ENCODE measurements around the gene HMSD.

Gene HMSD

DNA sequence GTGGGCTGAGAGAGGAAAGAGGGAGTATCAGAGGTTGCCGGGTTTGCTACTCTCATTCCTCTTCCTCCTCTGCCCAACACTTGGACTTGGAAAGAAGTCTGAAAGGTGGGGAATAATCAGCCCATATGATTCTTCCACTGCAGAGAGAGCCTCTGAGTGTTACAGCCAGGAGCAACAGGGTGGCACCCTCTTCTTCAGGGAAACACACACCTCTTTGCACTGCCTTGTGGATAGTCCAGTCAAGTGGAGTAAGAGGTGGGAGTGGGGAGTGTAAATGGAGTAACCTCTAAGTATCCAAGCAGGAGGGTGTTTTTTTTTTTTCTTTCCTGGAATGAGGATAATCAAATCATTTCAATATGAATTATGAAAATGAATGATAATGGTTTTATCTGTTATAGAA lies 11.8 kb downstream of the HMSD start:
- no peak for DNase-seq

DNA sequence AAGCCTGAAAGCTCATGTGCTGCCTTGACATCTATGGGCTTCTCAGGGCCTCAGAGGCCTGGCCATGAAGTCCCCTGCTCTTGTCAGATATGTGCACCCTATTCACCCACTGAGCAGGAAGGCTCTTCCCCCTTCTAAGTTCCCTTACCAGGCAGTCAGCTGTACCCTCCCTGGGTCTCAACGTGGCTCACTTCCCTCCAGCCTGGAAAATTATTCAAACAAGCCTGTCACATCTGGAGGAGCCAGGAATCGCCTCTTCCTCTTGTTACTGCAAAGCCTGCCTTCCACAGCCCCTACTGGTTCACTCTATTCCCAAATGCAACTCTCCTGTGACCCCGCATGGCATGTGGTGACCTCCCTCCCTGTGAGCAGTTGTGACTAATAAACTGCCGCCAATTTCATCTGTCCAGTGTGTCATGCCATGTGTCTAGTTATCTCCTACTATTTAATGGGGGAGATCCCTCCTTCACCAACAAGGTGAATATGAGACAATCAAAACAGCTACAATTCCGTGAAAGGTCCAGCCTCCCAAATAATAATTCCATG lies 12.4 kb downstream of the HMSD start:
- no peak for DNase-seq

DNA sequence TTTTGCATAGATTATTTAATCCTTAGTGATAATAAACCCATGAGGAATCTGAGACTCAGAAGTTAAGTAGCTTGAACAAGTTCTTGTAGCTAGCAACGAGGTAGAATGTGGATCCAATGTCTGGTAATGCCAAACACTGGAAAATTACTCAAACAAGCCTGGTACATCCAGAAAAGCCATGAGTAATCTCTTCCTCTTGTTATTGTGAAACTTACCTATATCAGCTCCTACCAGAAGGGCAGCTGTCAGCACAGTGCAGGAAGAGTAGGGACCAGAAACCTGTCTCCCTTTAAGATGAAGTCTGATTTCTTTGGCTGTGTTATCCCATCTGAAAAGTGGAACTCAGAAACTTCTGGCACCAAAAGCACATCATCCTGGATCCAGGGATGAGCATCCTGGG lies 13.0 kb downstream of the HMSD start:
- DNase-seq, result no peak

DNA sequence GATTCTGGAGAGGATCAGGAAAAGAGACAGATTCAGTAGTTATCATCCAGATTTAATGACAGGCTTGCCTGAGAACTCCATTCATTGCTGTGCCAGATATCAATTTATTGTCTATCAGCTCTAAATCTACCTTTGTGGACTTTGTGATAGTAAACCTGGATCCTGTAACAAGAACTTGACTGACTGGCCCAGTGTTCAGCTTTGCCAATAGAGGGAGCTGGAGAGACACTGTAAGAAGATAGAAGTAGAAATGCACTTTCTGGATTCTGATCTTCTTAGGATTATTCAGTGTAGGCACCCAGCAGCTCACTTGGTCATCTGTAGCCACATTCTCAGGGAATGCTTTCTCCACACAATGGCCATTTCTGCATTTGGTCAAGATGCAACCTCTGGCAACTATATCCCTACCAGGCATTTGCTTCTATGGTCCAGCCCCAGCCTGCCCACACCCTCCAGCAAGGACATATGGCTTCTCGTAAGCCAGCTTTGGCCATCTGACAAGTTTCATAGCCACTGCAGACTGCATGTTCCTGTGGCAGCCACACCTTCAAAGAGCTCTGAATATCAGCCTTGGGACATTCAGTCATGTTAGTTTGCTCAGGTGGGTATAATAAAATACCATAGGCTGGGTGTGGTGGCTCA lies 14.6 kb downstream of the HMSD start:
- no peak for DNase-seq

DNA sequence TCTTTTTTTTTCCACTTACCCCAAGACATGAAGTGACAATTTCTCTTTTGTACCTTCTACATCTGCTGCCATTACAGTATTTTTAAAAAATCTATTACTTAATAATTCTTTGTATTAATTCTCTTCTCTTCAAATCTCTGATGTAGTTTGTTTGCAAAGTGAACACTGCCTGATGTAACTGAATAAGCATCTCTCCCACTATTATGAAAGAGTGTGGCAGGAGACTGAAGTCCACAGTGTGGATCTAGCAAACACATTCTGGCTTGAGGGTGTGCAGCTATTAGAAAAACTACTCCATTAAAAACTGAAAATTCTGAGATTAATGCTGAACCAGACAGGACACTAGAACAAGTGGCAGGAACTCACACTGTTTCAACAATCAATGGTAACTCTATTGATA lies 15.8 kb downstream of the HMSD start:
- DNase-seq, result no peak

- DNase-seq, result no peak
These were observed 16.7 kb downstream of the HMSD start for GRCh38 chr18:63965716-63966330.

DNA sequence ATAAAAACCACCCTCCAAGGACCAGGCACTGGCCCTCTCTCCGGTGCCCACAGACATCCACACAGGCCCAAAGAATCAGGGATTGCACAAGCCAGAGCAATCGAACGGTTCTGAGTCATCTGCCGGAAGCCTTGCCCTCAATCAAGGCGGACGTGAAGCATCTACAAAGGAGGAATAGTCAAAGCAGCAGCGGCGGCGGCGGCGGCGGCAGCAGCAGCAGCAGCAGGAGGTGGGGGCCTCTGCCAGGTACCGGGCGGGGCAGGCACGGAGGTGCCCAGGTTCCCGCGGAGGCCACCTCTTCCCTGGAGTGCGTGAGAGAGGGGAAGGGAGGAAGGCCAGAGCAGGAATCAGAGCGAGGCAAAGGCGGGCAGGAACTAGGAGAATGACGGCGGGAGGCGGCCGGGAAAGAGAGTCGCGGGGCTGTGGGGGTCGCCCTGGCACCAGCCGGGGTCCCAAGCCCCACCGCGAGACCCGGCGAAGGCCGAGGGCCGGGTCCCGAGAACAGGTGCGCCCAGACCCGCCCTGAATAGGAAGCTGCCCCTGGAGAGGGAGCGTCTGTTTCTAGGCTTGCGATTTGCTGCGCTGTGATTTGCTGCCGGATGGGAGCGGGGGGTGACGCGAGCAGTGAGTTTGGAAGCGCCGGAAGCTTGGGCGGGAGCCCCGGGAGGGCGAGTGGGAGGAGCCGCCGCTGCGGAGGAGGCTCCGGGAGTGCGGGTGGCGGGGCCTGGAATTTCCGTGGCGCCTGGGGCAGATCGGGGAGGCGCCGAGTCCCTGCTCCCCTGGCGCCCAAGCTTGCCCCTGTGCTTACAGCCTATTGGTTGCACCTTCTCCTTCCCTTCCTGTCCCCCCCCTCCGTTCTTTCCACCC lies 21.1 kb downstream of the HMSD start, which contains the start of gene SERPINB8:
TSS of gene SERPINB8 (plus strand) at position 140 of the 867 bp plus-strand sequence. CDS start 8,228 bp downstream, outside the sequence.
- peak; percentile 87 for DNase-seq

- DNase-seq, result no peak
These were observed 21.7 kb downstream of the HMSD start for GRCh38 chr18:63970809-63971205.

- DNase-seq, result no peak
These were observed 22.4 kb downstream of the HMSD start for GRCh38 chr18:63971320-63972001.

- no peak for DNase-seq
These were observed 22.9 kb downstream of the HMSD start for GRCh38 chr18:63972002-63972376.

GRCh38 chr18:63974991-63975390 lies 25.9 kb downstream of the HMSD start:
- DNase-seq, result no peak

DNA sequence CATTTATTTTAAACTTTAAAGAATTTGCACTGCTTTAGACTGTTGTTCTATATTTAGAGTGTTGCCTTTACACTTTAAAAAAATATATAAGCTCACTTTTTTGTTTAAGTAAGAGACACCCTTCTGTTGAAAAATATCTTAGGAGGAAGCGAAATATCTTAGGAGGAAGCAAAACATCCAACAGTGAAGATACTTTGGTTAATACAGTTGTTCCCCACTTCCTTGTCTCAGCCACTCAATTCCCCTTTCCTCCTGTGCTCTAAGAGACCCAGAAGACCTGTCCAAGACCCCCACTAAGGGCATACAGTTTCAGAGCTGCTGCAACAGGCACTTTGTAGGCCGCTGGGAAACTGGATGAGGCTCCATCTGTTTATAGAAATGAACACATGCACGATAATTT lies 26.5 kb downstream of the HMSD start:
- DNase-seq, result no peak

GRCh38 chr18:63977040-63977439 lies 27.9 kb downstream of the HMSD start:
- DNase-seq, result no peak

DNA sequence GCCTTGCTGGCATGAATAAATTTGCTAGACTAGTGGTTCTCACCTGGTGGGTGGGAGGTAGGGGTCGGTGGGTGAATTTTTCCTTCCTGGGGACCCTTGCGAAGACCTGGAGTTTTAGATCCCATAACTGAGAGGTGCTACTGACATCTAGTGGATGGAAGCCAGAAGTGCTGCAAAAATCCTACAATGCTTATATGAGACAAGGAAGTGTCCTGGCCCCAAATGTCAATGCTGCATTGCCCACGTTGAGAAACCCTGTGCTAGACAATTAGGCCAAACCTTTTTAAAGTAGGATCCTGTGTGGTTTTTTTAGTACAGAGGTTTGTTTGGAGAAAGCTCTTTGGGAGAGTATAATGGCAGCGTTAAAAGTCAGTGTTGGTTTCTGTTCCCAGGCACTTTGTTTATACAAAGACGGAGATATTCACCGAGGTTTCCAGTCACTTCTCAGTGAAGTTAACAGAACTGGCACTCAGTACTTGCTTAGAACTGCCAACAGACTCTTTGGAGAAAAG lies 30.4 kb downstream of the HMSD start:
- DNase-seq, result no peak

DNA sequence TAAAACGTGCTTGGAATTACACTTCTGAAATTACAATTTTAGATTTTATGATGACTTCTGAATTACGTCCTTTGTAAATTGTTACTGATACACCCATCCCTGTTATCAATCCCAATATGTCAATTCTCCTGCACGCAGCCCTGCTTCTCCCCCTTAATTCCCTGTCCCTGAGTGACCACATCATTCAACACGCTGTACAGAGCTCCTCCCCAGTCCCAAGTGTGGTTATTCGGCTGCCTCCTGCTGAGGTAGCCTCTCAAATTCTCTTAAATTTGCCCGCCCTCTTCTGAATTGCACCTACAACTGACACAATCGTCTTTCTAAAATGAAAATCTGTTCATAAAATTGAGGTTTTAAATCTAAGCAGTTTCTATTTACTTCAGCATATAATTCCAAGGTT lies 30.9 kb downstream of the HMSD start:
- no peak for DNase-seq

- no peak for DNase-seq
These were observed 31.9 kb downstream of the HMSD start for GRCh38 chr18:63980896-63981460.

- DNase-seq, result no peak
These were observed 32.6 kb downstream of the HMSD start for GRCh38 chr18:63981719-63982118.

DNA sequence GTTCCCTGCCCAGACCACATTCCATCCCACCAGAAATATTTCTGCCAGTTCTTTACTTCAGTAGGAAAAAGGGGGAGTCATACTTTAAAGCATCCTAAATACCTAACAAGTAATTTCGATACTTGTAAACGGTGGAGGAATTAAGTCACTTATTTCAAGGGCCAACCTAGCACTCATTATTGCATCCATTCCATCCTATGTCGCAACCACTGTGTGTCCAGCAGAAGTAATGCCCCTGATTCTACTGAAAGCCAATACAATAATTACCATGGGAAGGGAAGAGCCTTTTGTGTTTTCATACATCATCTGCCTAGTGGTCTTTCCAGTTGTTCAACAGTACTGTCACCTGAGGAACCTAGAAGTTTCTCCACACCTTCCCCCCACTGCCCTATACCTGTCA lies 33.3 kb downstream of the HMSD start:
- no peak for DNase-seq

- no peak for DNase-seq
These were observed 37.8 kb downstream of the HMSD start for GRCh38 chr18:63986885-63987284.

DNA sequence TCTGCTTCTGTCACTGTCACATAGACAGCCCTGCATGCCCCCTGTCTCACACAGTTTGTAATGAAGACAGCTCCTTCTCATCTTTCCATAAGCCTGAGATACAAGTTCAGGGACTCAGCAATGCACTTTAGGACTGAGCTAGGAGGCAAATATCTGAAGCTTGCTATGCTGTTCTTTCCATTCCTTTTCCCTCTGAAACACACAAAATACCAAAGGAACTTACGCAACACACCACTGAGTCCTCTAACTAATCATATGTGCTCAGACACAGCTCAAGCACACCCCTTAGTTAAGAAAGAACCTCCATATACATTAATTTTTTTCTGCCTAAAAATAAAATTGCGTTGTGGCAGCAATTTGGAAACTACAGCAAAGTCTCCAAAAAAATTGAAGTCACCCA lies 38.6 kb downstream of the HMSD start:
- DNase-seq, result no peak

DNA sequence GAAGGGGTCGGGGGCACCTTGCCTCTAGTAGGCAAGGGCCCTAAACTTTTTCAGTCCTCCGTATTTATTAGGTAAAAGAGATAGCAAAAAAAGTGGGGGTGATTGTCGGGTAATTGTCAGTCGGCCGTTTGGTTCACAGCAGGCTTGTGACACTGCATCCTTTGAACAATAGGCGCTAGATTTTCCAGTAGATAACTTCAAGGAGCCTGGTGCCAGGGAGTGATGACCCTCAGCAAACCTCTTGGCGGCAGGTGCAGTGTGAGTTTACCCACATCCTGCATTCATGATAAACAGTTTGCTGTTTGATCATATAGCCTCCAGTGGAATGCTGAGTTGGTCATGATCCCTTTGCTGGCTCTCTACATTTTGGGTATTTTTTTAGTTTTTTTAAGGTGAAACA lies 43.6 kb downstream of the HMSD start:
- no peak for DNase-seq

- DNase-seq, result peak; percentile 68
These were observed 45.8 kb downstream of the HMSD start for GRCh38 chr18:63994783-63995399.

Data from activated CD8-positive, alpha-beta memory T cell treated with anti-CD3 and anti-CD28 coated beads for 24 hours (primary cell).